ENCODE data around the gene CDHR5.
"Not testable (repeated sequence)": the region's sequence is repeated elsewhere in the genome, so short reads cannot be mapped to it uniquely, and the experiment has no call there.

Gene CDHR5

GRCh38 chr11:624705-625635, at the start of gene CDHR5:
Gene CDHR5 (minus strand): TSS chr11:624955. CDS start chr11:624902, 53 bp downstream.
- DNase-seq (ENCODE audit: low read depth in 2 of 2), result no peak

GRCh38 chr11:674406-674805, 49.7 kb upstream of the CDHR5 start:
- DNase-seq (ENCODE audit: low read depth in 2 of 2), result no peak

GRCh38 chr11:673866-674265, 49.1 kb upstream of the CDHR5 start:
- no peak for DNase-seq (ENCODE audit: low read depth in 2 of 2)

- DNase-seq (ENCODE audit: low read depth in 2 of 2), result no peak
These were observed 41.0 kb upstream of the CDHR5 start for GRCh38 chr11:665704-666281.

GRCh38 chr11:665062-665703, 40.4 kb upstream of the CDHR5 start:
- DNase-seq (ENCODE audit: low read depth in 2 of 2), result no peak

GRCh38 chr11:662689-663274, 38.0 kb upstream of the CDHR5 start:
- DNase-seq (ENCODE audit: low read depth in 2 of 2), result no peak

- no peak for DNase-seq (ENCODE audit: low read depth in 2 of 2)
These were observed 36.1 kb upstream of the CDHR5 start for GRCh38 chr11:660681-661444.

- no peak for DNase-seq (ENCODE audit: low read depth in 2 of 2)
These were observed 35.5 kb upstream of the CDHR5 start for GRCh38 chr11:660281-660680.

- DNase-seq (ENCODE audit: low read depth in 2 of 2), result no peak
These were observed 34.9 kb upstream of the CDHR5 start for GRCh38 chr11:659532-660085.

- DNase-seq (ENCODE audit: low read depth in 2 of 2), result no peak
These were observed 33.0 kb upstream of the CDHR5 start for GRCh38 chr11:657691-658126.

- no peak for DNase-seq (ENCODE audit: low read depth in 2 of 2)
These were observed 32.1 kb upstream of the CDHR5 start for GRCh38 chr11:656866-657265.

GRCh38 chr11:656426-656825, 31.7 kb upstream of the CDHR5 start:
- no peak for DNase-seq (ENCODE audit: low read depth in 2 of 2)

- DNase-seq (ENCODE audit: low read depth in 2 of 2), result no peak
These were observed 30.4 kb upstream of the CDHR5 start for GRCh38 chr11:655036-655726.

GRCh38 chr11:654444-654843, 29.7 kb upstream of the CDHR5 start:
- DNase-seq (ENCODE audit: low read depth in 2 of 2), result not testable (repeated sequence)

GRCh38 chr11:653837-654236, 29.1 kb upstream of the CDHR5 start:
- DNase-seq (ENCODE audit: low read depth in 2 of 2), result no peak

- DNase-seq (ENCODE audit: low read depth in 2 of 2), result not testable (repeated sequence)
These were observed 28.4 kb upstream of the CDHR5 start for GRCh38 chr11:653136-653535.

- no peak for DNase-seq (ENCODE audit: low read depth in 2 of 2)
These were observed 25.7 kb upstream of the CDHR5 start for GRCh38 chr11:650482-650881.

- DNase-seq (ENCODE audit: low read depth in 2 of 2), result not testable (repeated sequence)
These were observed 23.0 kb upstream of the CDHR5 start for GRCh38 chr11:647672-648158.

- DNase-seq (ENCODE audit: low read depth in 2 of 2), result no peak
These were observed 21.5 kb upstream of the CDHR5 start for GRCh38 chr11:646214-646613.

- no peak for DNase-seq (ENCODE audit: low read depth in 2 of 2)
These were observed 20.8 kb upstream of the CDHR5 start for GRCh38 chr11:645536-645935.
